ENCODE measurements around the gene CDKL4.

- TF ChIP-seq, protein P1, sequence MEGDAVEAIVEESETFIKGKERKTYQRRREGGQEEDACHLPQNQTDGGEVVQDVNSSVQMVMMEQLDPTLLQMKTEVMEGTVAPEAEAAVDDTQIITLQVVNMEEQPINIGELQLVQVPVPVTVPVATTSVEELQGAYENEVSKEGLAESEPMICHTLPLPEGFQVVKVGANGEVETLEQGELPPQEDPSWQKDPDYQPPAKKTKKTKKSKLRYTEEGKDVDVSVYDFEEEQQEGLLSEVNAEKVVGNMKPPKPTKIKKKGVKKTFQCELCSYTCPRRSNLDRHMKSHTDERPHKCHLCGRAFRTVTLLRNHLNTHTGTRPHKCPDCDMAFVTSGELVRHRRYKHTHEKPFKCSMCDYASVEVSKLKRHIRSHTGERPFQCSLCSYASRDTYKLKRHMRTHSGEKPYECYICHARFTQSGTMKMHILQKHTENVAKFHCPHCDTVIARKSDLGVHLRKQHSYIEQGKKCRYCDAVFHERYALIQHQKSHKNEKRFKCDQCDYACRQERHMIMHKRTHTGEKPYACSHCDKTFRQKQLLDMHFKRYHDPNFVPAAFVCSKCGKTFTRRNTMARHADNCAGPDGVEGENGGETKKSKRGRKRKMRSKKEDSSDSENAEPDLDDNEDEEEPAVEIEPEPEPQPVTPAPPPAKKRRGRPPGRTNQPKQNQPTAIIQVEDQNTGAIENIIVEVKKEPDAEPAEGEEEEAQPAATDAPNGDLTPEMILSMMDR (conservative IDR thresholded peaks at IDR 0.05 in 1 of 2, IDR thresholded peaks at IDR 0.05 in 1 of 2; ENCODE audit: extremely low read depth in 1 of 2, insufficient read depth in 1 of 2, low read depth in 1 of 2, low read length in 2 of 2) = no peak
- TF ChIP-seq EZH2 (IDR thresholded peaks at IDR 0.05; ENCODE audit: borderline replicate concordance, low read length) = no peak
These were observed 2.7 kb upstream of the CDKL4 start for GRCh38 chr2:39246382-39246980.

Data from mammary epithelial cell (primary cell).